CD4-positive, alpha-beta memory T cell (primary cell): ENCODE measurements around the gene RTN1. TPM values are rescaled to one million over a fixed set of nuclear protein-coding genes. Genes with fewer than 3 reads are reported as not detected.

Experiments
- CTCF ChIA-PET: fragments of 350-600 bp; sonication (Branson Sonifier 250); formaldehyde crosslinking; loops from one replicate; lab custom pipeline; 2021; ENCODE audit warnings: inconsistent platforms; ENCODE audit not compliant: partially characterized antibody; lab: Charles Lee
- POLR2A ChIA-PET: fragments of 350-600 bp; sonication (Branson Sonifier 250); formaldehyde crosslinking; loops from one replicate; lab custom pipeline; 2021; ENCODE audit not compliant: partially characterized antibody; lab: Charles Lee
- DNase-seq, 5 donors: peaks; one replicate each; pipeline versions ENCODE4 v3.0.0 to v3.0.0-alpha.2; 2020 to 2022; ENCODE audit warnings: mixed read lengths in 1 of 5
- H3K27ac ChIP-seq: one replicate; pipeline ENCODE4 v1.7.0; 2013; ENCODE audit warnings: low read depth, low read length
- H3K27me3 ChIP-seq: 2 replicates; pipeline ENCODE4 v1.7.0; 2013; ENCODE audit warnings: mild to moderate bottlenecking, low read length, moderate library complexity; ENCODE audit not compliant: insufficient read depth
- H3K36me3 ChIP-seq: 2 replicates; pipeline ENCODE4 v1.7.0; 2013; ENCODE audit warnings: mild to moderate bottlenecking, low read length, moderate library complexity; ENCODE audit not compliant: insufficient read depth
- H3K4me1 ChIP-seq: 2 replicates; pipeline ENCODE4 v1.7.0; 2013; ENCODE audit warnings: mild to moderate bottlenecking, low read length, moderate library complexity; ENCODE audit not compliant: insufficient read depth
- H3K4me3 ChIP-seq, 2 donors: one replicate each; pipeline ENCODE4 v1.7.0; 2013; ENCODE audit warnings: low read length in 2 of 2, mild to moderate bottlenecking in 1 of 2
- H3K9me3 ChIP-seq, 2 donors: one replicate each; pipeline ENCODE4 v1.7.0; 2013; ENCODE audit warnings: low read length in 2 of 2, control low read depth in 1 of 2; ENCODE audit not compliant: control insufficient read depth in 1 of 2
- H3K27ac Mint-ChIP-seq, 7 donors: one replicate each; pipeline ENCODE4 v1.8.0; 2020 to 2021; ENCODE audit warnings: mixed read lengths in 7 of 7, mild to moderate bottlenecking in 6 of 7, inconsistent platforms in 3 of 7, moderate library complexity in 3 of 7
- H3K27me3 Mint-ChIP-seq, 2 donors: one replicate each; pipeline ENCODE4 v1.8.0; 2020 to 2021; ENCODE audit warnings: mixed read lengths in 2 of 2
- H3K36me3 Mint-ChIP-seq, 2 donors: one replicate each; pipeline ENCODE4 v1.8.0; 2020 to 2021; ENCODE audit warnings: mixed read lengths in 2 of 2, inconsistent platforms in 1 of 2, mild to moderate bottlenecking in 1 of 2
- H3K4me1 Mint-ChIP-seq, 4 donors: one replicate each; pipeline ENCODE4 v1.8.0; 2020 to 2021; ENCODE audit warnings: mixed read lengths in 4 of 4, mild to moderate bottlenecking in 1 of 4
- H3K4me3 Mint-ChIP-seq, 8 donors: one replicate each; pipeline ENCODE4 v1.8.0; 2020 to 2021; ENCODE audit warnings: mixed read lengths in 8 of 8, mild to moderate bottlenecking in 7 of 8, moderate library complexity in 6 of 8, inconsistent platforms in 3 of 8
- H3K9me3 Mint-ChIP-seq, 8 donors: one replicate each; pipeline ENCODE4 v1.8.0; 2020 to 2021; ENCODE audit warnings: mixed read lengths in 8 of 8, mild to moderate bottlenecking in 5 of 8, inconsistent platforms in 3 of 8, moderate library complexity in 1 of 8
- intact Hi-C: fragments of 100-400 bp; cut with micrococcal nuclease; formaldehyde crosslinking; loops from one replicate; pipeline ENCODE4 v1.15.1; 2023
- polyA plus RNA-seq, 2 donors: library from polyadenylated mRNA; unstranded; fragments of 300-500 nt; fragmentation: Illumina TruSeq; gene quantifications; one replicate each; pipeline ENCODE4 v1.2.3, GENCODE V29; 2021
- total RNA-seq, 2 experiments: library from RNA; stranded (reverse); gene quantifications; one replicate each; pipeline ENCODE4 v1.2.3, GENCODE V29; 2021

The RTN1 gene
- total and polyA plus RNA-seq, 4 experiments from 2014 or later, result 0.39 TPM; not detected in 3

DNA sequence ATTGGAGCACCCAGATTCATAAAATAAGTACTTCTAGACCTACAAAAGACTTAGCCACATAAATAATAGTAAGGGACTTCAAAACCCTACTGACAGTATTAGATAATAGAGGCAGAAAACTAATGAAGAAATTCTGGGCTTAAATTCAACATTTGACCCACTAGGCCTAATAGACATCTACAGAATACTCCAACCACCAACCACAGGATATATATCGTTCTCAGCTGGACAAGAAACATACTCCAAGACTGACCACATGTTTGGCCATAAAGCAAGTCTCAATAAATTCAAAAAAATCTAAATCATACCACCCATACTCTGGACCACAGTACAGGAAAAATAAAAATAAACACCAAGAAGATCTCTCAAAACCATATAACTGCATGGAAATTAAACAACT is 180.2 kb downstream of the RTN1 start:
- Mint-ChIP-seq H3K4me3 (no peak overlapping the region), H3K27ac (no peak overlapping the region)
- POLR2A ChIA-PET, result no interaction called here

DNA sequence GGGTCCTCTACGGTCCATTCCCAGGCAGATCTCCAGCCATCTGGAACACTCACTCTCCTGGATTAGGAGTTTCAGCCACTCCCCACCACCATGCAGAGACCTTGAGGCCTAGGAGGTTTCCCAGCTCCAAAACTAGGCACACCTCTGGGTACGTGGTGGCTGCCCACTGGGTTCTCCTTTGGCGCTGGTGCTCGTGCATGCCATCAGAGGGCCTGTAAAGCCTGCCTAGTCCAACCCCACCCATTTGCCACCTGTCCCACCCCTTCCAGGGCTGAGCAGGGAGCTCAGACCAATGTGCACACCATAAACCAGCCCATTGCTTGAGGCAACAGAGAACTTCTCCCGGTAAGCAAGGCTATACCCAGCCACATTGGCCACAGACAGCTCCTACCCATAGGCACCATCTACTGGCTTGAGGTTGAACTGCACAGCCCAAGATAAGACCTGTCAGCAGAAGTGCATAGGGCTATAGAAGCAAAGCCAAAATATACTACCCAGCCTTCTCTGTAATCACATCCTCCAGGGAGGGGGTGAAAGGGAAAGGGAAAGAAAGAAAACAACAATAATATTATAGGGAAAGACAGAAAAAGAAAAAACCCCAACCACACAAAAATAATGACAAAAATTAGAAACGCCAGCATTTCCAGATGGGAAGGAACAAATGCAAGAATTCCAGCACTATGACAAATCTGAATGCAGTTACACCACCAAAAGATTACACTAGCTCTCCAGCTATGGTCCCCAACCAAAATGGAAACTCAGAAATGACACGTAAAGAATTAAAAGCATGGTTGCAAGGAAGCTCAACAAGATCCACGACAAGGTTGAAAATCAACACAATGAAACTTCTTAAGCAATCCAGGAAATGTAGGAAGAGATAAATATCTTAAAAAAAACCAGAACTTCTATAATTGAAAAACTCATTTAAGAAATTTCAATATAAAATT is 182.1 kb downstream of the RTN1 start:
- Histone ChIP-seq H3K27ac (no peak overlapping the region), H3K27me3 (no peaks in the 10 kb centered on the region), H3K4me1 (no peaks in the 10 kb centered on the region), H3K9me3 (no peaks in the 10 kb centered on the region), H3K36me3 (no peaks in the 10 kb centered on the region), H3K4me3 (no peak overlapping the region)
- H3K27ac Mint-ChIP-seq, result no peak overlapping the region
- no peak overlapping the region for H3K4me3 Mint-ChIP-seq
- POLR2A ChIA-PET, result no interaction called here
- CTCF ChIA-PET, result no interaction called here
- peaks cover 0 to 3% of the 10 kb centered on the region in 2 donors for H3K27me3 Mint-ChIP-seq
- peak in 1 of 5 donors; percentile 24 for DNase-seq
- no peaks in the 10 kb centered on the region for H3K4me1 Mint-ChIP-seq
- no peaks in the 10 kb centered on the region for H3K36me3 Mint-ChIP-seq
- intact Hi-C loops, result no loop called here
- peaks cover 0 to 5% (median 0%) of the 10 kb centered on the region in 8 donors for H3K9me3 Mint-ChIP-seq

More for the DNA sequence above, 180.2 kb downstream of the RTN1 start:
- CTCF ChIA-PET, result interaction anchor here (0.9 kb wide), 1 partner anchor 12 kb away, joined by 3 read pairs; no protein-coding TSS in a partner anchor
- H3K4me1 Mint-ChIP-seq, result no peaks in the 10 kb centered on the region
- no peaks in the 10 kb centered on the region for H3K4me1 ChIP-seq
- H3K9me3 Mint-ChIP-seq, result peaks cover 0 to 5% (median 0%) of the 10 kb centered on the region in 8 donors
- H3K36me3 Mint-ChIP-seq, result no peaks in the 10 kb centered on the region
- intact Hi-C loops, result no loop called here
- no peak overlapping the region for H3K27ac ChIP-seq
- no peaks in the 10 kb centered on the region for H3K27me3 ChIP-seq
- no peaks in the 10 kb centered on the region for H3K9me3 ChIP-seq
- peaks cover 0 to 3% of the 10 kb centered on the region in 2 donors for H3K27me3 Mint-ChIP-seq
- H3K4me3 ChIP-seq, result no peak overlapping the region
- H3K36me3 ChIP-seq, result no peaks in the 10 kb centered on the region
- no peak for DNase-seq

DNA sequence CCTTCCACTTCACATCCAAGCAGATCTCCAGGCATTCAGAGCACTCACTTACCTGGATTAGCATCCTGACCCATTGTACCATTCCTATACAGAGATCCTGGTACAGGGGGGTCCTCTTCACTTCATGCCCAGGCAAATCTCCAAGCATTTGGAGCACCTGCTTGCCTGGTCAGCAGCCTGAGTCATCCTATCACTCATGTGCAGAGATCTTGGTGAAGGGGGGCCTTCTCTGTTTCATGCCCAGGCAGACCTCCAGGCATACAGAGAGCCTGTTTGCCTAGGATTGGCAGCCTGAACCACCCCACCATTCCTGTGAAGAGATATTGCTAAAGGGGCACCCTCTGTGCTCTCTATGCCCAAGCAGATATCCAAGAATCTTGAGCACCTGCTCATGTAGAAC is 182.9 kb downstream of the RTN1 start:
- CTCF ChIA-PET, result no interaction called here
- H3K27ac Mint-ChIP-seq, result no peak overlapping the region
- no peaks in the 10 kb centered on the region for H3K4me1 Mint-ChIP-seq
- H3K4me3 Mint-ChIP-seq, result no peak overlapping the region
- Histone ChIP-seq H3K9me3 (no peaks in the 10 kb centered on the region), H3K4me1 (no peaks in the 10 kb centered on the region), H3K27me3 (no peaks in the 10 kb centered on the region), H3K27ac (no peak overlapping the region), H3K36me3 (no peaks in the 10 kb centered on the region), H3K4me3 (no peak overlapping the region)
- peak in 1 of 5 donors; percentile 36 for DNase-seq
- peaks cover 0 to 3% of the 10 kb centered on the region in 2 donors for H3K27me3 Mint-ChIP-seq
- POLR2A ChIA-PET, result no interaction called here
- intact Hi-C loops, result no loop called here
- peaks cover 0 to 5% (median 0%) of the 10 kb centered on the region in 8 donors for H3K9me3 Mint-ChIP-seq
- H3K36me3 Mint-ChIP-seq, result no peaks in the 10 kb centered on the region

DNA sequence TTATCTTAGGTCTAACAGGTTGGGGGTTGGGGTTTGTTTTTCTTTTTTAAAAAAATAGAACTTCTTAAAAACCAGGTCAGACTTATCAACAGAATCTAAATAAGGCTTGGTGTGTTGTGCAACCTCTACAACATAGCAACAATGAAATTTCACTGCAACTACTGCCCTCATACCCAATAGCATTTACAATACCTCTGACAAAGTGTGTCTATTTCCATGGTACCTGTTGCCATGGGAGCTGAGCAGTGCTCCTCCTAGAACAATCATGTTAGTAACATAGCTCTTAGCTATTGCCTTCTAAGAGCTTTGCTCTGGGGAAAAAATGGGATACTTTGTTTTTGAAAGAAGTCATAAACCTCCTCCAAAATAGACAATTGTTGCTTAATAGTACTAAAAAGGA is 190.7 kb downstream of the RTN1 start:
- ChIA-PET POLR2A (no interaction called here), CTCF (no interaction called here)
- H3K27ac Mint-ChIP-seq, result no peak overlapping the region
- H3K36me3 ChIP-seq, result no peaks in the 10 kb centered on the region
- no peaks in the 10 kb centered on the region for H3K4me1 Mint-ChIP-seq
- no peaks in the 10 kb centered on the region for H3K36me3 Mint-ChIP-seq
- H3K9me3 Mint-ChIP-seq, result peaks cover 0 to 3% (median 0%) of the 10 kb centered on the region in 8 donors
- peaks cover 0 to 5% of the 10 kb centered on the region in 2 donors for H3K27me3 Mint-ChIP-seq
- H3K4me3 Mint-ChIP-seq, result no peak overlapping the region
- intact Hi-C loops, result no loop called here
- H3K4me1 ChIP-seq, result no peaks in the 10 kb centered on the region
- no peaks in the 10 kb centered on the region for H3K9me3 ChIP-seq
- H3K27ac ChIP-seq, result no peak overlapping the region
- no peak for DNase-seq
- H3K27me3 ChIP-seq, result no peaks in the 10 kb centered on the region
- H3K4me3 ChIP-seq, result no peak overlapping the region

DNA sequence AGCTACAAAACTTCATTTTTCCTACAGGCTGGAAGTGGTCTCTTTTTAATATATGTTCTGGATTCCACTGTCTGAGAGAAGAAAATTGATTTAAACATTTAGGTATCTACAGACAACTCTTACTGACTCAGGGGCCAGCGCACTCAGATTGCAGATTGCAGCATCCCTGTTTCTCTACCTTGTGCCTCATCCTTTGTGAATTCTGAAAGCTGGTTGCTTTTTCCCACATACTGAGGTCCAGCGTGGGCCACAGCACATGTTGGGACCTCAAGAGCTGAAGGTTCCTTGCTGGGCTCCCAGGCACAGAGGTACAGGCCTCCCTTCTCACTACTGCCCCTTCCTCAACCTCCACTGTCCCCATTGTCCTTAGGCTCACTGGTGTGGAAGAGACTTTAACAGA is 192.2 kb downstream of the RTN1 start:
- no peaks in the 10 kb centered on the region for H3K4me1 Mint-ChIP-seq
- no peaks in the 10 kb centered on the region for H3K36me3 Mint-ChIP-seq
- no peak overlapping the region for H3K27ac Mint-ChIP-seq
- peaks cover 2 to 5% of the 10 kb centered on the region in 2 donors for H3K27me3 Mint-ChIP-seq
- POLR2A ChIA-PET, result no interaction called here
- H3K9me3 ChIP-seq, result no peaks in the 10 kb centered on the region
- no peak overlapping the region for H3K4me3 ChIP-seq
- DNase-seq, result no peak
- no peaks in the 10 kb centered on the region for H3K27me3 ChIP-seq
- intact Hi-C loops, result no loop called here
- no peak overlapping the region for H3K4me3 Mint-ChIP-seq
- H3K4me1 ChIP-seq, result no peaks in the 10 kb centered on the region
- no peak overlapping the region for H3K27ac ChIP-seq
- no peaks in the 10 kb centered on the region for H3K36me3 ChIP-seq
- H3K9me3 Mint-ChIP-seq, result peaks cover 0 to 10% (median 0%) of the 10 kb centered on the region in 8 donors
- CTCF ChIA-PET, result interaction anchor here (1.2 to 1.6 kb wide), 2 partner anchors 12 to 49 kb away, joined by 3 read pairs; no protein-coding TSS in a partner anchor

DNA sequence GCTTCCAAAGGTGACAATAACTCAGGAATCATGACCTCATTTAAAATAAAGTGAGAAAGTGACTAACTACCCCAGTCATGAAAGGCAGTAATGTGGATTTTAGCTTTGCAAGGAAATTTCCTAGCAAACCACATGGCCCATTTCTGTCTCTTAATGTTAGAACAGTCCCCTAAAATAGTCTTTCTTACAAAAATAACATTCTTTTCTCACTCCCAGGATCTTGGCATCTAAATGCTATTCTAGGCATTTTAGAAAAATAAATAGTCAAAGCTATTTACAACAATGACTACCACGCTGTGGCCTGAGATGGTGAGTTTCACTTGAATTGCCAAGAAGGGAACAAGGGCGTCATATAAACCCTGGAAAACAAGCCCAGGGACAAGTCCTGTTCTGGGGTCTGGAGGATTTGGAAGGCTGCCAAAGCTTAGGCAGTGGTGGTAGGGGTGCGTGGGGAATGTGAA is 192.8 kb downstream of the RTN1 start:
- no peaks in the 10 kb centered on the region for H3K27me3 ChIP-seq
- H3K36me3 ChIP-seq, result no peaks in the 10 kb centered on the region
- no peak overlapping the region for H3K4me3 Mint-ChIP-seq
- H3K9me3 Mint-ChIP-seq, result peaks cover 0 to 10% (median 1%) of the 10 kb centered on the region in 8 donors
- no peak overlapping the region for H3K27ac Mint-ChIP-seq
- no peaks in the 10 kb centered on the region for H3K36me3 Mint-ChIP-seq
- no peaks in the 10 kb centered on the region for H3K4me1 Mint-ChIP-seq
- peaks cover 2 to 5% of the 10 kb centered on the region in 2 donors for H3K27me3 Mint-ChIP-seq
- no peak for DNase-seq
- intact Hi-C loops, result no loop called here
- POLR2A ChIA-PET, result no interaction called here
- no peaks in the 10 kb centered on the region for H3K4me1 ChIP-seq
- H3K27ac ChIP-seq, result no peak overlapping the region
- CTCF ChIA-PET, result interaction anchor here (1.2 to 1.6 kb wide), 2 partner anchors 13 to 48 kb away, joined by 3 read pairs; no protein-coding TSS in a partner anchor
- no peak overlapping the region for H3K4me3 ChIP-seq
- no peaks in the 10 kb centered on the region for H3K9me3 ChIP-seq

DNA sequence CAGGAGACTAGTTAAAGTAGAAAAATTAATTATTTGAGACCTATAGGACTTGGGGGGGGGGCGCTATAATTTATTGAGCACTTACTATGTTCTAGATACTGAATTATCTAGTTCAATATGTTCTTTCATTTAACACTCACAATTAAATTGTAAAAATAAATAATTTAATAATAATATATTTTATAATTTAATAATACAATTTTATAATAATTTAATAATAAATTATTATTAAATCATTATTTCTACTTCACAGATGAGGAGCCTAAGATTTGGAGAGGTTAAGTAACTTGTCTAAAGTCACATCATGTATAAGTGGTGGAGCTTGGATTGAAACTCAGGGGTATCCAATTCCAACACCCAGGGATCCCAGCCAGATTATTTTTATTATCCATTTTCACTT is 195.2 kb downstream of the RTN1 start:
- intact Hi-C loops, result no loop called here
- no peak for DNase-seq
- Histone ChIP-seq H3K9me3 (no peaks in the 10 kb centered on the region), H3K27ac (no peak overlapping the region), H3K36me3 (no peaks in the 10 kb centered on the region), H3K4me3 (no peak overlapping the region), H3K27me3 (no peaks in the 10 kb centered on the region), H3K4me1 (no peaks in the 10 kb centered on the region)
- peaks cover 2% of the 10 kb centered on the region in 2 donors for H3K27me3 Mint-ChIP-seq
- ChIA-PET CTCF (no interaction called here), POLR2A (no interaction called here)
- peaks cover 0 to 15% (median 2%) of the 10 kb centered on the region in 8 donors for H3K9me3 Mint-ChIP-seq
- no peaks in the 10 kb centered on the region for H3K4me1 Mint-ChIP-seq
- no peak overlapping the region for H3K4me3 Mint-ChIP-seq
- no peaks in the 10 kb centered on the region for H3K36me3 Mint-ChIP-seq
- H3K27ac Mint-ChIP-seq, result no peak overlapping the region
